HG03520 (cell line): Measurements from ENCODE around the gene USP7.
"Not testable (repeated sequence)": the region's sequence is repeated elsewhere in the genome, so short reads cannot be mapped to it uniquely, and the experiment has no call there.

Source experiments
- ATAC-seq: cut with Tn5 transposase; IDR thresholded peaks from one replicate; pipeline ENCODE4 v1.9.1; 2021; ENCODE audit warnings: mild to moderate bottlenecking, moderate library complexity; ENCODE audit not compliant: unreplicated experiment

USP7 gene

GRCh38 chr16:8928467-8928957, 35.2 kb downstream of the USP7 start:
- ATAC-seq = no peak

- ATAC-seq = no peak
Observed at GRCh38 chr16:8926827-8927226, 36.9 kb downstream of the USP7 start.

- no peak for ATAC-seq
Observed at GRCh38 chr16:8925455-8925854, 38.3 kb downstream of the USP7 start.

GRCh38 chr16:8924214-8924613, 39.5 kb downstream of the USP7 start:
- no peak for ATAC-seq

- no peak for ATAC-seq
Observed at GRCh38 chr16:8923199-8923598, 40.5 kb downstream of the USP7 start.

GRCh38 chr16:8921347-8921984, 42.2 kb downstream of the USP7 start:
- ATAC-seq = no peak

- ATAC-seq = no peak
Observed at GRCh38 chr16:8920645-8921346, 42.9 kb downstream of the USP7 start.

GRCh38 chr16:8919934-8920462, 43.7 kb downstream of the USP7 start:
- ATAC-seq = no peak

- no peak for ATAC-seq
Observed at GRCh38 chr16:8919089-8919933, 44.4 kb downstream of the USP7 start.

GRCh38 chr16:8917336-8917735, 46.4 kb downstream of the USP7 start:
- ATAC-seq = not testable (repeated sequence)

- no peak for ATAC-seq
Observed at GRCh38 chr16:8916541-8917225, 47.0 kb downstream of the USP7 start.

- ATAC-seq = no peak
Observed at GRCh38 chr16:8915722-8916301, 47.9 kb downstream of the USP7 start.

GRCh38 chr16:8914098-8914497, 49.6 kb downstream of the USP7 start:
- no peak for ATAC-seq

GRCh38 chr16:8912793-8913192, 50.9 kb downstream of the USP7 start:
- no peak for ATAC-seq

- ATAC-seq = no peak
Observed at GRCh38 chr16:8910811-8911210, 52.9 kb downstream of the USP7 start.

- no peak for ATAC-seq
Observed at GRCh38 chr16:8908810-8909468, 54.8 kb downstream of the USP7 start.

- ATAC-seq = no peak
Observed at GRCh38 chr16:8907096-8907495, 56.6 kb downstream of the USP7 start.

- ATAC-seq = no peak
Observed at GRCh38 chr16:8905795-8906591, 57.7 kb downstream of the USP7 start.

GRCh38 chr16:8905168-8905762, 58.4 kb downstream of the USP7 start:
- no peak for ATAC-seq
